ENCODE measurements around the gene TENM4.

DNA sequence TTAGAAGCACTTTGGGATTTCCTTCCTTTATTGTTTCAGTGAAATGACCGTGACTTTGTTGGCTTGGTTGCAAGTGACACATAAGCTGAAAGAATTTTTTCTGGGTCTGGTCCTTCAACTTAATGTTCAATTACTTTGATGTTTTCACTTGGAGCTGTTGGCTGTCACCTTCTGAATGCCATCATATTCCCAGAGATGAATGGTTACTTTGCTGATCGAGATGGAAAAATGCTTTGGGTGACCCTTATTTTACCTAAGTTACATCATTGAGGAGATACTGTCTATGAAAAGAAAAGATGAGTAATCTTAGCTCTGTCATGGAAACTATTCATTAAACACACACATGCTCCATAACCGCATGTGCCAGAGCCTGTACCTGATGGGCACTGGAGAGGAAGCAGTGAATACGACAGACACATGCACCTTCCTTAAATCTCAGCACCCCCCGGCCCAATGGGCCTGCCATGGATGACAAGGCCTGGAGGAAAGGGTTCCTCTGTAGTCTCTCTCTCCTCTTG, 76.9 kb downstream of the TENM4 start:
- TF ChIP-seq EP300 (IDR thresholded peaks at IDR 0.05; ENCODE audit: borderline replicate concordance) = no peak
- no peak for TF ChIP-seq CREB1 (IDR thresholded peaks at IDR 0.05; ENCODE audit: low read depth)
- TF ChIP-seq TAF1 (IDR thresholded peaks at IDR 0.05; ENCODE audit: low read depth) = no peak
- TF ChIP-seq FOXM1 (IDR thresholded peaks at IDR 0.05; ENCODE audit: borderline replicate concordance, low read depth) = no peak
- TF ChIP-seq YY1 (IDR thresholded peaks at IDR 0.05; ENCODE audit: low read depth) = no peak
- no peak for TF ChIP-seq NFIC (IDR thresholded peaks at IDR 0.05)
- no peak for TF ChIP-seq TEAD4 (IDR thresholded peaks at IDR 0.05)
- TF ChIP-seq USF1 (IDR thresholded peaks at IDR 0.05) = no peak
- no peak for TF ChIP-seq MAX (IDR thresholded peaks at IDR 0.05)
- TF ChIP-seq, protein P1, sequence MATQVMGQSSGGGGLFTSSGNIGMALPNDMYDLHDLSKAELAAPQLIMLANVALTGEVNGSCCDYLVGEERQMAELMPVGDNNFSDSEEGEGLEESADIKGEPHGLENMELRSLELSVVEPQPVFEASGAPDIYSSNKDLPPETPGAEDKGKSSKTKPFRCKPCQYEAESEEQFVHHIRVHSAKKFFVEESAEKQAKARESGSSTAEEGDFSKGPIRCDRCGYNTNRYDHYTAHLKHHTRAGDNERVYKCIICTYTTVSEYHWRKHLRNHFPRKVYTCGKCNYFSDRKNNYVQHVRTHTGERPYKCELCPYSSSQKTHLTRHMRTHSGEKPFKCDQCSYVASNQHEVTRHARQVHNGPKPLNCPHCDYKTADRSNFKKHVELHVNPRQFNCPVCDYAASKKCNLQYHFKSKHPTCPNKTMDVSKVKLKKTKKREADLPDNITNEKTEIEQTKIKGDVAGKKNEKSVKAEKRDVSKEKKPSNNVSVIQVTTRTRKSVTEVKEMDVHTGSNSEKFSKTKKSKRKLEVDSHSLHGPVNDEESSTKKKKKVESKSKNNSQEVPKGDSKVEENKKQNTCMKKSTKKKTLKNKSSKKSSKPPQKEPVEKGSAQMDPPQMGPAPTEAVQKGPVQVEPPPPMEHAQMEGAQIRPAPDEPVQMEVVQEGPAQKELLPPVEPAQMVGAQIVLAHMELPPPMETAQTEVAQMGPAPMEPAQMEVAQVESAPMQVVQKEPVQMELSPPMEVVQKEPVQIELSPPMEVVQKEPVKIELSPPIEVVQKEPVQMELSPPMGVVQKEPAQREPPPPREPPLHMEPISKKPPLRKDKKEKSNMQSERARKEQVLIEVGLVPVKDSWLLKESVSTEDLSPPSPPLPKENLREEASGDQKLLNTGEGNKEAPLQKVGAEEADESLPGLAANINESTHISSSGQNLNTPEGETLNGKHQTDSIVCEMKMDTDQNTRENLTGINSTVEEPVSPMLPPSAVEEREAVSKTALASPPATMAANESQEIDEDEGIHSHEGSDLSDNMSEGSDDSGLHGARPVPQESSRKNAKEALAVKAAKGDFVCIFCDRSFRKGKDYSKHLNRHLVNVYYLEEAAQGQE (IDR thresholded peaks at IDR 0.05; ENCODE audit: low read depth) = no peak
- no peak for TF ChIP-seq RAD21 (IDR thresholded peaks at IDR 0.05; ENCODE audit: low read depth)
- TF ChIP-seq TCF12 (IDR thresholded peaks at IDR 0.05; ENCODE audit: low read depth) = no peak
- no peak for TF ChIP-seq EGR1 (IDR thresholded peaks at IDR 0.05)

Data from Ishikawa (cell line).